Right ventricle myocardium superior (tissue), 1 donor: ENCODE results near the gene ZCCHC4. TPM values are rescaled to one million over a fixed set of nuclear protein-coding genes. Genes with fewer than 3 reads are reported as not detected.

Experiments used
- ATAC-seq: fragments of 200-7000 bp; cut with Tn5 transposase; one replicate; pipeline ENCODE4 v1.9.1; 2020; ENCODE audit warnings: mild to moderate bottlenecking; ENCODE audit not compliant: poor library complexity
- DNase-seq: peaks from one replicate; pipeline ENCODE4 v3.0.0-alpha.2; 2020
- intact Hi-C: fragments of 100-400 bp; cut with DNase I; formaldehyde crosslinking; loops from one replicate; pipeline ENCODE4 v1.11.2; 2022
- long read RNA-seq: library from polyadenylated mRNA; unstranded; transcript quantifications from one replicate; pipeline ENCODE4 v2.0.0, GENCODE V29; 2021
- total RNA-seq: library from RNA; stranded (reverse); fragmentation: NEBNext Ultra II Directional; extraction: Animal tissue kit (Norgen Biotek cat#: 25700); gene quantifications from one replicate; pipeline ENCODE4 v1.2.1, GENCODE V29; 2021
- donor health status: DM: no; HTN: yes; CAD: no; lungs with severe emphysema.

ZCCHC4 gene, protein sequence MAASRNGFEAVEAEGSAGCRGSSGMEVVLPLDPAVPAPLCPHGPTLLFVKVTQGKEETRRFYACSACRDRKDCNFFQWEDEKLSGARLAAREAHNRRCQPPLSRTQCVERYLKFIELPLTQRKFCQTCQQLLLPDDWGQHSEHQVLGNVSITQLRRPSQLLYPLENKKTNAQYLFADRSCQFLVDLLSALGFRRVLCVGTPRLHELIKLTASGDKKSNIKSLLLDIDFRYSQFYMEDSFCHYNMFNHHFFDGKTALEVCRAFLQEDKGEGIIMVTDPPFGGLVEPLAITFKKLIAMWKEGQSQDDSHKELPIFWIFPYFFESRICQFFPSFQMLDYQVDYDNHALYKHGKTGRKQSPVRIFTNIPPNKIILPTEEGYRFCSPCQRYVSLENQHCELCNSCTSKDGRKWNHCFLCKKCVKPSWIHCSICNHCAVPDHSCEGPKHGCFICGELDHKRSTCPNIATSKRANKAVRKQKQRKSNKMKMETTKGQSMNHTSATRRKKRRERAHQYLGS
- 9.2 TPM for total RNA-seq
- long read RNA-seq, transcript ZCCHC4-201 (13 exons, 2,785 nt), result major isoform, 11 of 17 reads
- long read RNA-seq, partial matches to known transcripts, result 2 of 17 reads
- long read RNA-seq, other reads (novel, unspliced or antisense), result 4 of 17 reads

DNA sequence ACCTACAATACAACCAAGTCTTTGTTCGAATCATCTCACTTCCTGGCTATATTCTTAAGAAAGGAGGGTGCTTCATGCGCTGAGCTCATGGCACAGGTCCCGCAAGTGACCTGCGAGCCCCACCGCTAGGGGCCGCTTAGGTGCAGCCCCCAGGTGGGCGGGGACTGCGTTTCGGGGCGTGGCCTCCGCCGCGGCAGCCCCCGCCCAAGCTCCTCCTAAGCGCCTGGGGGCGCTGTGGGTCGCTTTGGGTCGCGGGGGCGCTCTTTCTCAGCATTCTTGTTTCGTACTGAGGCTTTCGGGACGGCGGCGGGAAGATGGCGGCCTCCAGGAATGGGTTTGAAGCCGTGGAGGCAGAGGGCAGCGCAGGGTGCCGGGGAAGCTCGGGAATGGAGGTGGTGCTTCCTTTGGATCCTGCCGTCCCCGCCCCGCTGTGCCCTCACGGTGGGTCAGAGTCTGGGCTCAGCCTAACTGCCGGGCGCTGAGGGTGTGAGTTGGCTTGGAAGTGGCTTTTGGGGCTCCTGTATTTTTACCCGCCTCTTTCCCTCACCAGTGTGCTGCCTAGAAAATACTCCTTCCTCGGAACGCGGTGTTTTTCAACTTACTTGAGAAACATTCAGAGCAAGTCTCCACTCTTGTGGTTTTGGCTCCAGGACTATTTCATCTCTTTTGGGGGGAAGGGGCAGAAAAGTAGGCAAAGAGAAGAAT, at the start of gene ZCCHC4:
ZCCHC4 (plus strand) TSS at position 279 of the 705 bp plus-strand sequence; CDS start at position 315, 36 bp downstream.
- DNase-seq (peak; percentile 93), ATAC-seq (peak; percentile 99)
- intact Hi-C loops, result loop anchor here (10.0 kb wide), 1 partner anchor 138 kb away; no protein-coding TSS in a partner anchor

DNA sequence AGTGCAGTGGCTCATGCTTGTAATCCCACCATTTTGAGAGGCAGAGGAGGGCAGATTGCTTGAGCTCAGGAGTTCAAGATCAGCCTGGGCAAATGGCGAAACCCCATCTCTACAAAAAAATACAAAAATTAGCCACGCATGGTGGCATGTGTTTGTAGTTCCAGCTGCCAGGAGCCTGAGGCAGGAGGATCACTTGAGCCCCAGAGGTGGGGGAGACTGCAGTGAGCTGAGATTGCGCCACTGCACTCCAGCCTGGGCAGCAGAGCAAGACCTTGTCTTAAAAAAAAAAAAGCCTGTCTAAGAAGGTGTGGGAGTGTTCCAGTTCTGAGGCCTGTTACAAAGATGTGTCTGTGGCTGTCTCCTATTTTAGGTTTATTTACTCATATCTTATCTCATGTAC, 40.7 kb upstream of the ZCCHC4 start:
- no peak for ATAC-seq
- no peak for DNase-seq
- intact Hi-C loops, result no loop called here

DNA sequence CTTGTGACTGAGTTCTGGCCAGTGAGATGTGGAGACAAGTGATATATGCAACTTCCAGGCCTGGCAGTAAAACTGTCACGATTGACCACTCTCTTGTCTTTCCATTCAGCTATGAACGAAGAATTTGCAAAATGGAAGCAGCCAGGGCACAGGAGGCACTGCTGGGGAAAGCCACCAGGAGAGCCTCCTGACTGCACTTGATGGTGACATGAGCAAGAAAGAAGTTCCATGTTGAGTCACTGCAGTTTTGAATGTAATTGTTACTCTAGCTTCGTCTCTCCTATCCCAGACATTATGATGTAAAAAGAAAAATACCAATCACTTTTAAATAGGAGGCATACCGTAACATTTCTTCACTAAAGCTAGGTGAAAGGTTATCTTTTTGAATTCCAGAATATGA, 32.4 kb upstream of the ZCCHC4 start:
- intact Hi-C loops, result no loop called here
- ATAC-seq (no peak), DNase-seq (no peak)

DNA sequence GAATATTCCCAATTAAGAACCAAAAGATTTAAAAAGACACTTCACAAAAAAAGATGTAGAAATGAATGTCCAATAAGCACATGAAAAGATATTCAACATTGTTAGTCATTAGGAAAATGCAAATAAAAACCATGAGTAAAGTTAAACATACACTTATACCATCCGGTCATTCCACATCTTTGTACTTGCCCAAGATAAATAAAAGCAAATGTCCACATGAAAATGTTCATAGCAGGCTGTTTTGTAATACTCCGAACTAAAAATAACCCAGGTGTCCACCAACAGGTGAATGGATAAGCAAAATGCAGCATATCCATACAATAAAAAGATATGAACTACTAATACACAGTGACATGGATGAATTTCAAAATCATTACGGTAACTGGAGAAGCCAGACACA, 28.6 kb upstream of the ZCCHC4 start:
- ATAC-seq (no peak), DNase-seq (no peak)
- intact Hi-C loops, result no loop called here

DNA sequence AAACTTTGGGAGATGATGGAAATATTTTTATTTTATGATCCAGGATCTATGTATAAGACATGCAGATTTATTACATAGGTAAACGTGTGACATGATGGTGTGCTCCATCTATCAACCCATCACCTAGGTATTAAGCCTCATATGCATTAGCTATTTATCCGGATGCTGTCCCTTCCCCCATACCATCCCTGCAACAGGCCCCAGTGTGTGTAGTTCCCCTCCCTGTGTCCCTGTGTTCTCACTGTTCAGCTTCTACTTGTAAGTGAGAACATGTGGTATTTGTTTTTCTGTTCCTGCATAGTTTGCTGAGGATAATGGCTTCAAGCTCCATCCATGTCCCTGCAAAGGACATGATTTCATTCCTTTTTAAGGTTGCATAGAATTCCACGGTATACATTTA, 28.1 kb upstream of the ZCCHC4 start:
- DNase-seq, result no peak
- intact Hi-C loops, result no loop called here
- ATAC-seq, result no peak

DNA sequence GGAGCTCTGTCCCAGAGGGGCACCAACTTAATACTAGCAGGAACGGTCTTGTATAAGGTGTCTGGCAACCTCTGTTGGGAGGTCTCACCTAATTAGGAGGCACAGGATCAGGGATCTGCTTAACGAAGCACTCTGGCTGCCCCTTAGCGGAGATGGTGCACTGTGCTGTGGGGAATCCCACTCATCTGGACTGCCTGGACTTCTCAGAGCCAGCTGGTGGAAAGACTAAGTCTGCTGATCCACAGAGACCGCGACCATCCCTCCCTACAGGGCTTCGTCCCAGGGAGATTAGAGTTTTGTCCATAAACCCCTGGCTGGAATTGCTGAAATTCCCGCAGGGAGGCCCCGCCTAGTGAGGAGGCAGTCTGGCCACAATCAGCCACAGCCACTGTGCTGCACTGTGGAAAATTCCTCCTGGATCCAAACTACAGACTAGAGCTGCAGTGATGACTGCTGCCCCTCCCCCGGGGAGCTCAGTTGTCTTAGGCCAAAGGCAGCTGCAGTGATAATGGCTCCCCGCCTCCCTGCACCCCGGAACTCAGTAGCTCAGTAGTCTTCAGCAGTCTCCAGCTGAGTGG, 22.0 kb upstream of the ZCCHC4 start:
- no peak for ATAC-seq
- intact Hi-C loops, result no loop called here
- no peak for DNase-seq

DNA sequence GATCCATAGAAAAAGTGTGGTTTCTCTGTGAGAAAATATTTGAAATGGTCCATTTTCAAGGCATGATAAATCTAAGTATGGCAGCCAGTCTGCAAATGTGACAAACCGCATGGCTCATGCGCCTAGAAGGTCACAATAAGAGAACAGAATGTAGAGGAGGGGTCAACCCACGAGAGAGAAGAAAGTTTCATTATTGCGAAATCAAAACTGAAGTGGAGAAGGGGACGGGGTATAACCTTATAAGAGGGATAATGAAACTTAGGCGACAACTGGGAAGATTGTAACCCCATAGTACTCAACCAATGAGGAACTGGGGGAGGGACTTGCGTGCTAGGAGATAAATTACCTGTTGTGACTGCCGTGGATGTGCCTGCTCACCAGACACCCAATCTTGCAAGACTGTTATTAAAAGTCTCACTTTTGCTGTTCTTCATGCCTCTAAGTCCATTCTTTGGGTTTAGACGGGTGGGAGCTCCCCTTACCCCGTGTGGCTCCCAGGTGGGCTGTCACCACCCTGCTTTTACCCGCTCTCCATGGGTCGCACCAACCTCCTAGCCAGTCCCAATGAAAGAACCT, 21.3 kb upstream of the ZCCHC4 start:
- ATAC-seq (no peak), DNase-seq (no peak)
- intact Hi-C loops, result no loop called here

DNA sequence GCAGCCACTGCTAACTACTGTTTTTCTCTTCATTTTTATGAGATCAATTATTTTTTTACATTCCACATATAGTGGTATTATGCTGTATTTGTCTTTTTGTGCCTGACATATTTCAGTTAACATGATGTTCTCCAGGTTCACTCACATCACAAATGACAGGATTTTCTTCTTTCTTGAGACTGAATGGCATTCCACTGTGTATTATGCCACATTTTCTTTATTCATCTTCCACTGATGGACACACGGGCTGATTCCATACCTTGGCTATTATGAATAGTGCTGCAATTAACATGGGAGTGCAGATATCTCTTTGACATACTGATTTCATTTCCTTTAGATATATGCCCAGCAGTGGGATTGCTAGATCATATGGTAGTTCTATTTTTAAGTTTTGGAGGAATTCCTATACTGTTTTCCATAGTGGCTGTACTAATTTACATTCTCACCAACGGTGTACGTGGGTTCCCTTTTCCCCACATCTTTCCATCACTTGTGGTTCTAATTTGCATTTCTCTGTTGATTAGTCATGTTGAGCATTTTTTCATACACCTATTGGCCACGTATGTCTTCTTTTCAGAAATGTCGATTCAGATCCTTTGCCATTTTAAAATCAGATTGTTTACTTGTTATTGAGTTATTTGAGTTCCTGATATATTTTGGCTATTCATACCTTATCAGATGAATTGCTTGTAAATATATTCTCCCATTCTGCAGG, 14.9 kb upstream of the ZCCHC4 start:
- DNase-seq (no peak), ATAC-seq (no peak)
- intact Hi-C loops, result no loop called here

DNA sequence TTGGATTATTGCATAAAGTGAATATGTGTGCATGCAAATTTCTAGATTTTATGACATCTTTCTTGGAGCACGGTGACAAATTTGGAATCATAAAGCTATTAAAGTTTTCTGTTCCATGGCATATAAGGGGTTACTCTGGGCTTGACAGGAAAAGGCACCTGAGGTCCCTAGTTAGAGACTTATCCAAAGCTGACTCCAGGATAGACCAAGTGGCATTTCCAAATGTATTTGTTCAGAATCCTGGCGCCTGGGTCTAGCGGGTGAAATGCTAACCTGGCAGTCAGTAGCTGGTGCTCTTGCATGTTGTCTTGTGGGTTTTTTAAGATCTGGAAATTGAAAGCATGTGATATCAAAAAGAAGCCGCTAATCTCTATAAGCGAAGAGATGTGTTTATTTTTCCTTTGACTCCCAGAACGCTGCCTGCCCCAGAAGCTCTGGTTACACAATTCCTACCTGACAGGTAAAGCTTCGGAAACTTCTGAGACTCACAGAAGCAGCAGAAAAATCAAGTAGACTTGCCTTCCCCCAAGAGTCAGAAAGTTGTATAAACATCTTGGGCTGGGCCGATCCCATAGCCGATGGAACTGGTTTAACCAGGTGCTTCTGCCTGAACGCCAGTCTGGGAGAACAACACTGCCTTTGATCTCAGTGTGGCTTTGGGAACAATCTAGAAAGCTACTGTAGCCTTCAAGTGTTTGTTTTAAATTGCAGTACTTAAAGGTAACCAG, 12.9 kb upstream of the ZCCHC4 start:
- DNase-seq (no peak), ATAC-seq (no peak)
- intact Hi-C loops, result no loop called here

DNA sequence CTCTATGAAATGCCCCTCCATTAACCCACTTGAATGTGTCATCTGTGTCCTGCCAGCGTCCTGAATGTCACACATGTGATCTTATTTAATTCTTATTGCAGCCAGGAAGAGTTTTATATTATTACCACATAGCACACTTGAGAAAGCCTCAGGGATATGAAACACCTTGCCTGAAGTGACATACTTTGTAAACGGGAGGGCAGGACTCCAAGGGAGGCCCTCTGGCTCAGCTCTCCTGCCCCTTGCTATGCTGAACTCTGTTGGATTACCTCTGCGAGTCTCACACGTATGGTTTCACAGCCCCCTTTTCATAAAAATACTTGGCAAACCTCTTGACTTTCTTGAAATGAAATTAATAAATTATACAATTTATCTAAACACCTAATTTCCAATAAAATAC, 11.1 kb upstream of the ZCCHC4 start:
- DNase-seq (no peak), ATAC-seq (no peak)
- intact Hi-C loops, result no loop called here

DNA sequence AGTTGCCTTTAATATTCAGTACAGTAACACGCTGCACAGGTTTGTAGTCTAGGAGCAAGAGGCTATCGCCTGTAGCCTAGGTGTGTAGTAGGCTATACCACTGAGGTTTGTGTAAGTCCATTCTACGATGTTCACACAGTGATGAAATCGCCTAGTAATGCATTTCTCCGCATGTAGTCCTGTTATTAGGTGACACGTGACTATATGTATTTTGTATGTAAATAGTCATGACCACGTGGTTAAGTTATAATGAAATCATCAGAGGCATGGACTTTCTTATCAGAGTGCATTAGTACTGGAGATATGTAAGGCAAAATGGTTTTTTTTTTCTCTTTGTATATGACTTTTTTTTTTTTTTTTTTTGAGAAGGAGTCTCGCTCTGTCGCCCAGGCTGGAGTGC, 9.9 kb upstream of the ZCCHC4 start:
- intact Hi-C loops, result no loop called here
- ATAC-seq (no peak), DNase-seq (no peak)

DNA sequence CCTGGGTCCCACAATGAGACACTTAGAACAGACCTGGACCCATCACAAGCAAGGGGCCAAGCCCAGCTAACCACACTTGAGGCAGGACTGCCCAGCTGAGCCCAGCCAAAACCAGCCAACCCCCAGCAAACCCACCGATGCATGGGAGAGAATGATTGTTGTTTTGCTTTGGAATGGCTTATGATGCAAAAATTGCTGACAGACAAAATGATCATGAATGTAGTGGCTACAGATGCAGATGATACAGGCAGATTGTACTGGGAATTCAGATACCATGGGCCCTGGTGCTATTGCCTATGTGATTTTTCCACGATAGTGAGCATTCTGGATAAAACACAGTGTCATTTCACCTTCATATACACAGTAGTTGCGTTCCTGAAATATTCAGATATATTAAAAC, 9.0 kb upstream of the ZCCHC4 start:
- intact Hi-C loops, result no loop called here
- no peak for ATAC-seq
- DNase-seq, result no peak

DNA sequence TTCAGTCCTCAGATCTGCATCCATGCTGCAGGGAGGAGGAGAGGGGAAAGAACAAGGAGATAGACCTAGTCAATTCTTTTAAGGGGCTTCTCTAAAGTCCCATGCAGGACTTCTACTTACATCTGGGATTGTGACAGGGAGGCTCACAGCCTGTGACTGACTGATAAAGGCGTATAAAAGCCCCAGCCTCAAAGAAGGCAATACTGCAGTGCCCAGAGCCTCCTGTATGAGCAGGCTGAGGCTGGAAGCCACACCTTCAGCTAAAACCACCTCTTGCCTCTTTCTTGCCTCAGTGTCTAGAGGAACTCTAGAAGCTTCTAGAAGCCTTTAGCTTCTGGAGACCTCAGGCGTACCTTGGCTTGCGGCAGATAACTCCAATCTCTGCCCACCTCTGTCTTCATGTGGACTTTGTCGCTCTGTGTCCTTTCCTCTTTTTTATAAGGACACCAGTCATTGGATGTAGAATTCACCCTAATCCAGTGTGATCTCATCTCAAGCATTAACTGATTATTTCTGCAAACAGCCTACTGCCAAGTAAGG, 6.0 kb upstream of the ZCCHC4 start:
- DNase-seq, result no peak
- ATAC-seq, result no peak
- intact Hi-C loops, result no loop called here

DNA sequence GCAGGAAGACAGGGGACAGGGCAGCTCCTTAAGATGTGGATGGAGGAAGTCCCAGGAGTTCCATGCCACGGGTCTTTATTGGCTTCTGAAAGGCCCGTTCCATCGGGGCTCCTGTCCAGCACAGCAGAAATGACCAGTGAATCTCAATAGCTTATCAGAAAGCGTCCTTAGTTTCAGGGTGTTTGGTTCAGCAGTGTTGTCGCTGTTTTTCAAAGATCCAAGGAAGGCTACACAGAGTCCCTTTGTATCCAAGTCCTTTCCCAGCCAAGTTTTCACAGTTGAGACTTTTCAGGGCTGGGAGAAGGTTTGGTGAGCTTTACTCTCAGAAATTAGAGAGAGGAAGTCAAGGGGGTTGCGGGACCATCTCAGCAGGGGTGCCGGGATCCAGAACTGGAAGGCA, 5.0 kb upstream of the ZCCHC4 start:
- intact Hi-C loops, result no loop called here
- no peak for DNase-seq
- no peak for ATAC-seq

DNA sequence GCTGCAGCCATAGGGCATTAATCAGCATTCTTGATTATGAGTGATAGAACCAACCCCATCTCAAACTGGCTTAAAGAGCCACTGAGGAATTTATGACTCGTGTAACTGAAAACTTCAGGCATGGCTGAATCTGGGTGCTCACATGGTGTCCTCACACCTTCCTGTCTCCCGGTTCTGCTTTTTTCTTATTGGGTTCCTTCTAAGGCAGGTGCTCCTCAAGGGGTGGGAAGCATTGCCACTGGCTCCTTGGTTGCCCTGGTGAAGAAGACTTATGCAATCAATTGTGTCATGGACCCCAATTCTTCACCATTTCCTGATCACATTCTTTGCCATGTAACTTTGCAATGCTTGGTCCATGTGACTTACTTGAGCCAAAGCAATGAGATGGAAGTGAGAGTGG, 4.3 kb upstream of the ZCCHC4 start:
- DNase-seq (no peak), ATAC-seq (no peak)
- intact Hi-C loops, result no loop called here

DNA sequence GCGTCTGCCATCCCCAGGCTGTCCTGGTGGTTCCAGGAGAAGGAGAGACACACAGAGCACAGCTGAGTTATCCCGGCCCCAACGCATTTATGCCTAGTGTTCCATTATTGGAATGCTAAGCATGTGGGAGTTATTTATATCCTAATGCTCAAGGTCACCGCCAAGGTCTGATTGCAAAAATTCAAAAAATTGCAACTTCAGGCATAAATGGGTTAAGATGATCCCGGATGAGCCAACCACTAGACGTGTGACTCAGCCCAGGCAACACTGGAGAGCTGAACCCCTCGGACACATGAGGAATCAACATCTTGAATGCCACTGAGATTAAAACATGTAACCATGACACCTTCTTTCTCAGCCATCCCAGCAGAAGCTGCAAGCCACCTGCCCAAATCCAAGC, 3.8 kb upstream of the ZCCHC4 start:
- intact Hi-C loops, result no loop called here

DNA sequence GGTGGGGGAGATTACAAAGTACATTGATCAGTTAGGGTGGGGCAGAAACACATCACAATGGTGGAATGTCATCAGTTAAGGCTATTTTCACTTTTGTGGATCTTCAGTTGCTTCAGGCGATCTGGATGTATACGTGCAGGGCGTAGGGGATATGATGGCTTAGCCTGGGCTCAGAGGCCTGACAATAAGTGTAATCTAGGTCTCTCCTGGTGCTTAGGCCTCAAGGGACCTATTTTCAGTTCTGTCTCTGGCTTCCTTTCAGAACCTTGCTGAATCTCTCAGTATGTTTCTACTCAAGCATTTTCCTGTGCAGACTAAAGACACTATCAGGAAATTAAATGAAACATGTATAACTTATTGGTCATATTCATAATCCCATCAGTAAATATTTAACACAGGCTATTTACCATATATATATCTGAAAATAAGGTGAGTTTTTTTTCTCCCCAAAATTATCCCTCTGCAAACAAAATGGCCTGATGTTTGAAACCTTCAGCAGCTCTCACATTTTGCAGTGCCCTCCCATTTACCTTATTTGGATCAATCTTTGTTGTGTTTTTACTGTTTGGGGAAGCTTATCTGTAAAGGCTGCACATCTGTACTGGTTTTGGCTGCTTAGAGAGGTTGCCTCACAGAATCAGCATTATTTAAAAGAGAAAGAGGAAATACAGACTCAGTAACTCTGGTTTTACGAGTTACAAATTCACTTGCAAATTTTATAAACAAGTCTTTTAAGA, 2.3 kb upstream of the ZCCHC4 start:
- ATAC-seq, result no peak
- no peak for DNase-seq
- intact Hi-C loops, result loop anchor here (10.0 kb wide), 1 partner anchor 135 kb away; no protein-coding TSS in a partner anchor

More for the DNA sequence above, 3.8 kb upstream of the ZCCHC4 start:
- DNase-seq (no peak), ATAC-seq (no peak)
